Activated CD4-positive, alpha-beta T cell treated with anti-CD3 and anti-CD28 coated beads, Interleukin-10, Interleukin-2, amounts not matched to agents 100 ng/mL and 50 ng/mL, durations not matched to agents 16 hours and 8 hours (primary cell): ENCODE data around the gene ESF1.
"Not testable (repeated sequence)": the region's sequence is repeated elsewhere in the genome, so short reads cannot be mapped to it uniquely, and the experiment has no call there.

Source experiments
- DNase-seq: peaks from one replicate; pipeline ENCODE4 v3.0.0-alpha.2; 2020

ESF1 gene

GRCh38 chr20:13786143-13786828 lies 1.6 kb upstream of the ESF1 start:
- DNase-seq: peak; percentile 4

GRCh38 chr20:13784271-13784892 lies 337 bp downstream of the ESF1 start:
- no peak for DNase-seq

- no peak for DNase-seq
These were observed 1.2 kb downstream of the ESF1 start for GRCh38 chr20:13783528-13783927.

- DNase-seq: no peak
These were observed 5.9 kb downstream of the ESF1 start for GRCh38 chr20:13778827-13779226.

GRCh38 chr20:13777171-13777601 lies 7.5 kb downstream of the ESF1 start:
- DNase-seq: peak; percentile 16

- DNase-seq: peak; percentile 5
These were observed 8.9 kb downstream of the ESF1 start for GRCh38 chr20:13775867-13776266.

- no peak for DNase-seq
These were observed 12.2 kb downstream of the ESF1 start for GRCh38 chr20:13772529-13772928.

- peak; percentile 25 for DNase-seq
These were observed 12.8 kb downstream of the ESF1 start for GRCh38 chr20:13771853-13772453.

- DNase-seq: no peak
These were observed 14.6 kb downstream of the ESF1 start for GRCh38 chr20:13770141-13770540.

- no peak for DNase-seq
These were observed 18.8 kb downstream of the ESF1 start for GRCh38 chr20:13765868-13766416.

GRCh38 chr20:13765299-13765698 lies 19.4 kb downstream of the ESF1 start:
- DNase-seq: no peak

- DNase-seq: not testable (repeated sequence)
These were observed 24.2 kb downstream of the ESF1 start for GRCh38 chr20:13760451-13760946.

- no peak for DNase-seq
These were observed 25.8 kb downstream of the ESF1 start for GRCh38 chr20:13758884-13759283.

GRCh38 chr20:13756551-13756950 lies 28.2 kb downstream of the ESF1 start:
- no peak for DNase-seq

GRCh38 chr20:13755809-13756208 lies 28.9 kb downstream of the ESF1 start:
- DNase-seq: no peak

- no peak for DNase-seq
These were observed 31.2 kb downstream of the ESF1 start for GRCh38 chr20:13753436-13754036.

- DNase-seq: no peak
These were observed 34.9 kb downstream of the ESF1 start for GRCh38 chr20:13749811-13750210.

- no peak for DNase-seq
These were observed 38.9 kb downstream of the ESF1 start for GRCh38 chr20:13745784-13746183.

- DNase-seq: no peak
These were observed 40.4 kb downstream of the ESF1 start for GRCh38 chr20:13744352-13744751.

GRCh38 chr20:13741879-13742278 lies 42.8 kb downstream of the ESF1 start:
- DNase-seq: no peak

GRCh38 chr20:13739731-13740649 lies 44.7 kb downstream of the ESF1 start:
- no peak for DNase-seq

GRCh38 chr20:13738187-13738586 lies 46.5 kb downstream of the ESF1 start:
- not testable (repeated sequence) for DNase-seq
